Heart left ventricle (tissue), 13 donors: ENCODE data around the gene CKS1B.

Source experiments
- CTCF ChIP-seq, 12 donors: fragments of 200-600 bp; sonication (generic) in 4 of 12; IDR thresholded peaks; one replicate each; pipeline versions ENCODE4 v1.5.0 to v1.8.0; 2018 to 2022; ENCODE audit warnings: antibody characterized with exemption in 12 of 12, mild to moderate bottlenecking in 5 of 12
- POLR2A ChIP-seq, 2 donors: fragments of 450-650 bp; IDR thresholded peaks; one replicate each; pipeline ENCODE4 v1.6.1; 2017; ENCODE audit warnings: antibody characterized with exemption in 2 of 2, mild to moderate bottlenecking in 2 of 2, moderate library complexity in 2 of 2
- donor health status: ischemic (EF 13 %, LVEDD 7.1; RV severe dilation, severe dysfunction).
- donor health status: DM: no; HTN: yes; CAD: no.
- donor health status: DM: no; HTN: no; CAD: no.
- donor health status: ischemic (EF 25% LVEDD 6.9; RV normal size, moderate dysfunction).
- donor health status: ischemic (EF 25% LVEDD 5.7; RV mildly dilated, moderate dysfunction).
- donor health status: ischemic (EF 35%, LVEDD 5.7; RV mildly dilated, moderate dysfunction).
- donor health status: nonischemic (EF 11% LVEDD 7.7; RV severe dilation, severe dysfunction).
- donor health status: DM: yes; HTN: yes; CAD: no.
- donor health status: PGD.
- donor health status: ischemic (EF 29% LVEDD 5.4; RV normal size, mild dysfunction).
- donor health status: nonischemic (EF 23%, LVEDD 6.1; RV moderate dilation, normal function).

DNA sequence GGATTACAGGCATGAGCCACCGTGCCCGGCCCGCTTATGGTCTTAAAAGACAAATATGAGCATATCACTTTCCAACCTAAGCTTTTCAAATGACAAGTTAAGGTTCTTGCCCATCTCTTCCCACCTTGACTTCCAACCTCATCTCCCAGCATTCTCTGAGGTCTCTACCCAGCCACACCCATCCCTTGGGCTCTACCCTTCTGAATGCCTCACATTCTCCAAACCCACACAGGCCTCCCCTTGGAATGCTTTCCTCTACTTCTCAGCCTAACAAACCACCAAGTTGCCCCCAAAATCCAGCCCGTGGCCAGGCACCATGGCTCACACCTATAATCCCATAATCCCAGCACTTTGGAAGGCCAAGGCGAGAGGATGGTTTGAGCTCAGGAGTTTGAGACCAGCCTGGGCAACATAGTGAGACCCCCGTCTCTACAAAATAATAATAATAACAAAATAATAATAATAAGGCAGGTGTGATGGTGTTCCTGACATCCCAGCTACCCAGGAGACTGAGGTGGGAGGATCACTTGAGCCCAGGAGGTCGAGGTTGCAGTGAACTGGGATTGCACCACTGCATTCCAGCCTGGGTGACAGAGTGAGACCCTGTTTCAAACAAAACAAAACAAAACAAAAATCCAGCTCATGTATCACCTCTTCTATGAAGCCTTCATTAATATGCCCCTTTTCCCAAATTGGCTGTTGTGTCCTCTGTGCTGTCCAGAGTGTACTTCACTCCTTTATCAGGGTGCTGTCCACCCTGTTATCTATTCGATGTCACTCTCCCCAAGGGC is 47.9 kb downstream of the CKS1B start:
- TF ChIP-seq CTCF (IDR thresholded peaks at IDR 0.05), result no peak
- no peak for TF ChIP-seq POLR2A (IDR thresholded peaks at IDR 0.05)
